Stimulated activated CD8-positive, alpha-beta memory T cell treated with anti-CD3 and anti-CD28 coated beads, Interleukin-2, amount 100 ng/mL, for 1 hour (primary cell): ENCODE results near the gene WDCP.
"Not testable (repeated sequence)": the region's sequence is repeated elsewhere in the genome, so short reads cannot be mapped to it uniquely, and the experiment has no call there.

Experiments used
- DNase-seq, 2 donors: peaks; one replicate each; pipeline ENCODE4 v3.0.0-alpha.2; 2020; ENCODE audit warnings: low read depth in 2 of 2

Gene WDCP

GRCh38 chr2:24022324-24022974, 24.7 kb downstream of the WDCP start:
- no peak for DNase-seq

GRCh38 chr2:24021122-24021998, 25.8 kb downstream of the WDCP start:
- DNase-seq, result no peak

- no peak for DNase-seq
Measured at GRCh38 chr2:24020244-24020643, 26.9 kb downstream of the WDCP start.

GRCh38 chr2:24019729-24020128, 27.5 kb downstream of the WDCP start:
- no peak for DNase-seq

GRCh38 chr2:24018241-24018640, 28.9 kb downstream of the WDCP start:
- DNase-seq, result no peak

GRCh38 chr2:24017711-24018110, 29.5 kb downstream of the WDCP start:
- no peak for DNase-seq

- DNase-seq, result no peak
Measured at GRCh38 chr2:24016853-24017703, 30.1 kb downstream of the WDCP start.

- no peak for DNase-seq
Measured at GRCh38 chr2:24016376-24016761, 30.8 kb downstream of the WDCP start.

- no peak for DNase-seq
Measured at GRCh38 chr2:24015562-24016375, 31.4 kb downstream of the WDCP start.

- not testable (repeated sequence) for DNase-seq
Measured at GRCh38 chr2:24014902-24015301, 32.3 kb downstream of the WDCP start.

GRCh38 chr2:24012521-24013188, 34.5 kb downstream of the WDCP start:
- DNase-seq, result no peak

GRCh38 chr2:24011250-24012104, 35.7 kb downstream of the WDCP start:
- no peak for DNase-seq

GRCh38 chr2:24010477-24011249, 36.5 kb downstream of the WDCP start:
- DNase-seq, result no peak

GRCh38 chr2:24009680-24010476, 37.3 kb downstream of the WDCP start, which contains the start of gene MFSD2B:
Gene MFSD2B, plus strand, starts transcription at chr2:24010085. Its CDS starts 12 bp downstream, at chr2:24010097.
- no peak for DNase-seq

GRCh38 chr2:24009367-24009679, 37.9 kb downstream of the WDCP start:
- no peak for DNase-seq

GRCh38 chr2:24008672-24009366, 38.4 kb downstream of the WDCP start:
- no peak for DNase-seq

- no peak for DNase-seq
Measured at GRCh38 chr2:24007693-24008092, 39.5 kb downstream of the WDCP start.

GRCh38 chr2:23994567-23994966, 52.6 kb downstream of the WDCP start:
- DNase-seq, result no peak
